Measurements from ENCODE around the gene LBHD2.
A peak's percentile ranks its signal among the peaks of the same experiment; 100 is the strongest.

LBHD2 gene

GRCh38 chr14:103104389-103104653, 20.3 kb downstream of the LBHD2 start:
- no peaks in the 10 kb centered on the region for H3K27me3 ChIP-seq (replicated peaks; ENCODE audit: control insufficient read depth, insufficient read depth, low read length)
- no peak for TF ChIP-seq CTCF (IDR thresholded peaks at IDR 0.05; ENCODE audit: insufficient read depth, low read length, poor library complexity, severe bottlenecking)
- H3K4me3 ChIP-seq (replicated peaks; ENCODE audit: low read depth, low read length), result no peak overlapping the region
- DNase-seq (ENCODE audit: extremely low read depth, insufficient read length), result no peak
- no peaks in the 10 kb centered on the region for H3K36me3 ChIP-seq (ENCODE audit: control insufficient read depth, insufficient read depth, low read length)

GRCh38 chr14:103104654-103105452, 20.8 kb downstream of the LBHD2 start:
- Histone ChIP-seq H3K4me3 (replicated peaks; ENCODE audit: low read depth, low read length) (no peak overlapping the region), H3K36me3 (ENCODE audit: control insufficient read depth, insufficient read depth, low read length) (no peaks in the 10 kb centered on the region), H3K27me3 (replicated peaks; ENCODE audit: control insufficient read depth, insufficient read depth, low read length) (no peaks in the 10 kb centered on the region)
- peak; percentile 73 for DNase-seq (ENCODE audit: extremely low read depth, insufficient read length)
- TF ChIP-seq CTCF (IDR thresholded peaks at IDR 0.05; ENCODE audit: insufficient read depth, low read length, poor library complexity, severe bottlenecking), result peak; percentile 98

GRCh38 chr14:103105580-103106150, 21.7 kb downstream of the LBHD2 start:
- H3K36me3 ChIP-seq (ENCODE audit: control insufficient read depth, insufficient read depth, low read length), result no peaks in the 10 kb centered on the region
- H3K4me3 ChIP-seq (replicated peaks; ENCODE audit: low read depth, low read length), result no peak overlapping the region
- no peak for DNase-seq (ENCODE audit: extremely low read depth, insufficient read length)
- TF ChIP-seq CTCF (IDR thresholded peaks at IDR 0.05; ENCODE audit: insufficient read depth, low read length, poor library complexity, severe bottlenecking), result peak; percentile 58
- H3K27me3 ChIP-seq (replicated peaks; ENCODE audit: control insufficient read depth, insufficient read depth, low read length), result no peaks in the 10 kb centered on the region

- no peaks in the 10 kb centered on the region for H3K27me3 ChIP-seq (replicated peaks; ENCODE audit: control insufficient read depth, insufficient read depth, low read length)
- DNase-seq (ENCODE audit: extremely low read depth, insufficient read length), result no peak
- TF ChIP-seq CTCF (IDR thresholded peaks at IDR 0.05; ENCODE audit: insufficient read depth, low read length, poor library complexity, severe bottlenecking), result no peak
- no peaks in the 10 kb centered on the region for H3K36me3 ChIP-seq (ENCODE audit: control insufficient read depth, insufficient read depth, low read length)
- H3K4me3 ChIP-seq (replicated peaks; ENCODE audit: low read depth, low read length), result no peak overlapping the region
Measured at GRCh38 chr14:103107455-103107854, 23.4 kb downstream of the LBHD2 start.

GRCh38 chr14:103107941-103108748, 24.1 kb downstream of the LBHD2 start:
- no peak for TF ChIP-seq CTCF (IDR thresholded peaks at IDR 0.05; ENCODE audit: insufficient read depth, low read length, poor library complexity, severe bottlenecking)
- no peak for DNase-seq (ENCODE audit: extremely low read depth, insufficient read length)
- Histone ChIP-seq H3K27me3 (replicated peaks; ENCODE audit: control insufficient read depth, insufficient read depth, low read length) (no peaks in the 10 kb centered on the region), H3K4me3 (replicated peaks; ENCODE audit: low read depth, low read length) (no peak overlapping the region), H3K36me3 (ENCODE audit: control insufficient read depth, insufficient read depth, low read length) (no peaks in the 10 kb centered on the region)

Data from GM06990 (cell line).